ENCODE results near the gene BICD1. TPM values are rescaled to one million over a fixed set of nuclear protein-coding genes. Genes with fewer than 3 reads are reported as not detected.

The BICD1 gene
- total RNA-seq, 1 donor from 2014 or later: 8.5 TPM

DNA sequence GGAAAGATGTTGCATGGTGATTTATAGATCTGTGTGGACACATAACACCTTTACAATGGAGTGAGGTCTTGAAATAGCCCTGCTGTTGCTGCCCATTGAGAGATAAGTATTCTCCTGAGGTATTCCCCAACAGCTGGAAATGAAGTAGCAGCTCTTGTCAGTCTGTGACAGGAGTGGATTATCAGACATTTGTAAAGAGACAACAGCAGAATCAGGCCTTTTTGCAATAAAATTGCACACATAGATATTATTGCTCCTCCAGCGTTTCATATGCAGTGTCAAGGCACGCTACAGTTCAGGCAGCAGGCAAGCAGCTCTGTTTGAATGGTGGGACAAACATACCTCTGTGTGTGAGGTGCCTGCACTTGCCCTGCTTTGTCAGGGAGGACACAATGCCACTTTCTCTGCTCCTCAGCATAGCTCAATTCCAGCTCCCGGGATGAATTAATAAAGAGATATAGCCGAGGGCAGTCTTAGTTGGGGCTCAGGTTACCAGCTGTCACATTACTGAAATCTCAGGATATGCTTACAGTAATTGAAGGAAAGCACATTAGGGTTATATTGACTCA lies 49.4 kb downstream of the BICD1 start:
- DNase-seq: no peak
- TF ChIP-seq, protein P1, sequence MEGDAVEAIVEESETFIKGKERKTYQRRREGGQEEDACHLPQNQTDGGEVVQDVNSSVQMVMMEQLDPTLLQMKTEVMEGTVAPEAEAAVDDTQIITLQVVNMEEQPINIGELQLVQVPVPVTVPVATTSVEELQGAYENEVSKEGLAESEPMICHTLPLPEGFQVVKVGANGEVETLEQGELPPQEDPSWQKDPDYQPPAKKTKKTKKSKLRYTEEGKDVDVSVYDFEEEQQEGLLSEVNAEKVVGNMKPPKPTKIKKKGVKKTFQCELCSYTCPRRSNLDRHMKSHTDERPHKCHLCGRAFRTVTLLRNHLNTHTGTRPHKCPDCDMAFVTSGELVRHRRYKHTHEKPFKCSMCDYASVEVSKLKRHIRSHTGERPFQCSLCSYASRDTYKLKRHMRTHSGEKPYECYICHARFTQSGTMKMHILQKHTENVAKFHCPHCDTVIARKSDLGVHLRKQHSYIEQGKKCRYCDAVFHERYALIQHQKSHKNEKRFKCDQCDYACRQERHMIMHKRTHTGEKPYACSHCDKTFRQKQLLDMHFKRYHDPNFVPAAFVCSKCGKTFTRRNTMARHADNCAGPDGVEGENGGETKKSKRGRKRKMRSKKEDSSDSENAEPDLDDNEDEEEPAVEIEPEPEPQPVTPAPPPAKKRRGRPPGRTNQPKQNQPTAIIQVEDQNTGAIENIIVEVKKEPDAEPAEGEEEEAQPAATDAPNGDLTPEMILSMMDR (IDR thresholded peaks at IDR 0.05; ENCODE audit: borderline replicate concordance): no peak
- Histone ChIP-seq H3K27me3 (ENCODE audit: low read depth) (no peaks in the 10 kb centered on the region), H3K27ac (replicated peaks) (no peak overlapping the region), H3K4me1 (peaks cover 6% of the 10 kb centered on the region), H3K4me3 (no peak overlapping the region), H3K9me3 (replicated peaks) (no peaks in the 10 kb centered on the region), H3K36me3 (no peaks in the 10 kb centered on the region)
- intact Hi-C loops (cut with micrococcal nuclease): no loop called here

DNA sequence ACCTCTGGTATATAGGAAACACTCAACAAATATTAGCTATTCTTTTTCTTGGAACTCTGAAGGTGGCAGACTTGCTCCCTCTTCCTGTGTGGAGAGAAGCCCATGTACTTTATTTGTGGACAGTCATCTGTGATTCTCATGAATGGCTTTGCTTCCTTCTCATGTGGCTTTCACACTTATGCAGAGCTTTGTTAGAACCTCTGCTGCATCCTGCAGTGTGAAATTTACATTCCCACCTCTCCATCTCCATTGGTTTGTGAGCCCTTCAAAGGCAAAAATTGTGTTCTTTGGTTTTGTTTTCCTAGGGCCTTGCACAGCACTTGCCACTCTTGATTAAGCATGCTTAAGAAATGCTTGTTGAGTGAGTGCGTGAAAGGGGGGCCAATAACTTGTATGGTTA lies 51.9 kb downstream of the BICD1 start:
- TF ChIP-seq, protein P1 (IDR thresholded peaks at IDR 0.05; ENCODE audit: borderline replicate concordance): no peak
- Histone ChIP-seq H3K36me3 (no peaks in the 10 kb centered on the region), H3K27me3 (ENCODE audit: low read depth) (no peaks in the 10 kb centered on the region), H3K9me3 (replicated peaks) (no peaks in the 10 kb centered on the region), H3K4me1 (peaks cover 6% of the 10 kb centered on the region), H3K4me3 (no peak overlapping the region), H3K27ac (replicated peaks) (no peak overlapping the region)
- intact Hi-C loops (cut with micrococcal nuclease): no loop called here
- DNase-seq: no peak

DNA sequence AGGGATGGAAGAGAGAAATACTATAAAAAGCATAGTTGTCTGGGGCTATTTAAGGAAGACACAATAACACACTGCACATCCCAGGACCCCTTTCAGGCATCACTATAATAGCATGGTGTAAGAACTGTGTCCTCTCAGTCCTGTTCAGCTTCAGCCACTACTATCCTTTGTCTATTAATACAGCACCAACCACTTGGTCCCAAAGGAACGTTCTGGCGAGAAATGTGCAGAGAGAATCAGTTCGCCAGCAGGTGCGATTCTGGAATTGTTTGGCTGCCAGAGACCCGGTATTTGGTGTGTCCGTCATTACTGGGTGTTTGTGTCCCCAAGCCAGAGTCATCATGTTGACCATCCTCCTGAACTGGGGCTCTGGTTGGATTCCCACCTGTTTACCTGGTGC lies 52.7 kb downstream of the BICD1 start:
- no peak overlapping the region for H3K27ac ChIP-seq (replicated peaks)
- peaks cover 6% of the 10 kb centered on the region for H3K4me1 ChIP-seq
- H3K9me3 ChIP-seq (replicated peaks): no peaks in the 10 kb centered on the region
- H3K36me3 ChIP-seq: no peaks in the 10 kb centered on the region
- no peak overlapping the region for H3K4me3 ChIP-seq
- TF ChIP-seq, protein P1 (IDR thresholded peaks at IDR 0.05; ENCODE audit: borderline replicate concordance): no peak
- intact Hi-C loops (cut with micrococcal nuclease): no loop called here
- no peaks in the 10 kb centered on the region for H3K27me3 ChIP-seq (ENCODE audit: low read depth)
- DNase-seq: no peak

DNA sequence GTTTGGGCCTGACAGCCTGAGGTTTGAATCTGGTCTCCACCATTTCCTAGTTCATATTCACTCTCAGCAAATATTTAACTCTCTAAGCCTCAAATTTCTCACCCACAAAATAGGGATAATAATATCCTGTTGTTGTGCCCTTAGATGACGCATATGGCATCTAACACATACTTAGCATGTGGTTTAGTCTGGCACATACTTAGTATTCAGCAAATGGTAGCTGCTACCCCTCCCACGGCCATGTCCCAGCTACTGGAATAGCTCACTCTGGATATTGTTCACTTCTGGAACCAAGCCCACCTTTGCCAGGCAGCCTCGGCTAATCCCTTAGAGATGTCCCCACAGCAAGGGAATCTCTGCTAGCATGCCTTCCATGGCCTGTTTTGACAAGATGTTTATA lies 53.3 kb downstream of the BICD1 start:
- no peak overlapping the region for H3K27ac ChIP-seq (replicated peaks)
- no peaks in the 10 kb centered on the region for H3K36me3 ChIP-seq
- peaks cover 6% of the 10 kb centered on the region for H3K4me1 ChIP-seq
- H3K27me3 ChIP-seq (ENCODE audit: low read depth): no peaks in the 10 kb centered on the region
- H3K4me3 ChIP-seq: no peak overlapping the region
- intact Hi-C loops (cut with micrococcal nuclease): no loop called here
- TF ChIP-seq, protein P1 (IDR thresholded peaks at IDR 0.05; ENCODE audit: borderline replicate concordance): no peak
- H3K9me3 ChIP-seq (replicated peaks): no peaks in the 10 kb centered on the region
- no peak for DNase-seq

DNA sequence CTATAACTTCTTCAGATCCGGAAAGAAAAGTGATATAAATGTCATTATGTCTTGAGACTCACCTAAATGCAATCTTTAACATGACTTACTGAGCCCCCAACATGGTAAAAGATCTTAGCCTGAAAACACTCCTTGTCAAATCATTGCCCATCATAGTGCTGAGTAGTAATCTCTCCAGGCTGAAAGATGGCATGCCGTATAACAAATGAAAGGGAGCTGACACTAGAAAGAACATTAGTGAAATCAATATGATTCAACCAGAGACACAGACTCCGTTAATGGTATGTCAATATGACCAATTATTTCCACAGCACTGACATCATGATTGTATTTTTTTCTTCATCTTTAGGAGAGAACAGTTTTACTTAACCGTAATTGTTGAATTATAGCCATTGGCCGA lies 54.4 kb downstream of the BICD1 start:
- intact Hi-C loops (cut with micrococcal nuclease): no loop called here
- Histone ChIP-seq H3K4me3 (no peak overlapping the region), H3K36me3 (no peaks in the 10 kb centered on the region), H3K27ac (replicated peaks) (no peak overlapping the region), H3K4me1 (peaks cover under 1% of the 10 kb centered on the region), H3K27me3 (ENCODE audit: low read depth) (no peaks in the 10 kb centered on the region), H3K9me3 (replicated peaks) (no peaks in the 10 kb centered on the region)
- no peak for DNase-seq
- TF ChIP-seq, protein P1 (IDR thresholded peaks at IDR 0.05; ENCODE audit: borderline replicate concordance): no peak

Data from left ventricle myocardium inferior (tissue), 1 donor.